ENCODE data around the gene TREM2.
"Not testable (repeated sequence)": the region's sequence is repeated elsewhere in the genome, so short reads cannot be mapped to it uniquely, and the experiment has no call there.

TREM2 gene

DNA sequence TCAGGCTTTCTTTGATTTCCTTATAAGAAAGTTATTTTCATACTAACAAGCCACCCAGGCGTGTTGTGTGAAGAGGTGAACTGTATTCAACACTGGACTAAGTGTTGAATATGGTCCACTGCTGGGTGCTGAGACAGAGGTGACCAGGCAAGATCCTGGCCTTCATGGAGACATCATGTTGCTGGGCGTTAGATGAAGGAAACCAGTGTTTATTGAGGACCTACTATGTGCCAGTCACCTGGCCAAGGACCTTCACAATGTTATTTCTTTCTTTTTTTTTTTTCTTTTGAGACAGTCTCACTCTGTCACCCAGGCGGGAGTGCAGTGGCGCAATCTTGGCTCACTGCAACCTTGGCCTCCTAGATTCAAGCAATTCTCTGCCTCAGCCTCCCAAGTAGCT is 6.9 kb downstream of the TREM2 start:
- DNase-seq (ENCODE audit: low read depth in 1 of 2, low spot score in 1 of 2), result no peak

- DNase-seq (ENCODE audit: low read depth in 1 of 2, low spot score in 1 of 2), result no peak
Measured at GRCh38 chr6:41155132-41155805, 7.6 kb downstream of the TREM2 start.

GRCh38 chr6:41153992-41154625 is 8.8 kb downstream of the TREM2 start, which contains the start of gene TREML1:
TREML1 (minus strand) TSS chr6:41154347; CDS start chr6:41154288, 59 bp downstream.
- DNase-seq (ENCODE audit: low read depth in 1 of 2, low spot score in 1 of 2), result no peak

DNA sequence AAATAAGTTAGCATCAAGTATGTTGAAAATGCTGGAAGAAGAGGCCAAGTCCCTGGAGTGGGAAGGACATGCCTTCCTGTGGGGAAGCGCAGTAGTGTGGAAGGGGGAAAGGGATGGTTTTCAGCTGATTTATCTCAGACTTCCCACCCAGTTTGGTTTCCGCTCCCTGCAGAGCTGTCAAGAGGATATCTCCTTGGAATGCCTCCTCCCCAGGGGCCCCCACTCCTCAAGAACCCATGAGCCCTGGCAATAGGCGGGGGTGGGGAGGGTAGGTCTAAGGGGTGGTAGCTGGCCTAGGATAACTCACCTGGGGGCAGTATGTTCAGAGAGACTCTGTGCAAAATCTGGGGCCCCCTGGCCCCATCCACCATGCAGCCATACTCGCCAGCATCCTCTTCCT is 9.5 kb downstream of the TREM2 start:
- no peak for DNase-seq (ENCODE audit: low read depth in 1 of 2, low spot score in 1 of 2)

GRCh38 chr6:41150671-41151070 is 12.2 kb downstream of the TREM2 start:
- DNase-seq (ENCODE audit: low read depth in 1 of 2, low spot score in 1 of 2), result no peak

GRCh38 chr6:41147917-41148316 is 15.0 kb downstream of the TREM2 start:
- no peak for DNase-seq (ENCODE audit: low read depth in 1 of 2, low spot score in 1 of 2)

- no peak for DNase-seq (ENCODE audit: low read depth in 1 of 2, low spot score in 1 of 2)
Measured at GRCh38 chr6:41136911-41137310, 26.0 kb downstream of the TREM2 start.

DNA sequence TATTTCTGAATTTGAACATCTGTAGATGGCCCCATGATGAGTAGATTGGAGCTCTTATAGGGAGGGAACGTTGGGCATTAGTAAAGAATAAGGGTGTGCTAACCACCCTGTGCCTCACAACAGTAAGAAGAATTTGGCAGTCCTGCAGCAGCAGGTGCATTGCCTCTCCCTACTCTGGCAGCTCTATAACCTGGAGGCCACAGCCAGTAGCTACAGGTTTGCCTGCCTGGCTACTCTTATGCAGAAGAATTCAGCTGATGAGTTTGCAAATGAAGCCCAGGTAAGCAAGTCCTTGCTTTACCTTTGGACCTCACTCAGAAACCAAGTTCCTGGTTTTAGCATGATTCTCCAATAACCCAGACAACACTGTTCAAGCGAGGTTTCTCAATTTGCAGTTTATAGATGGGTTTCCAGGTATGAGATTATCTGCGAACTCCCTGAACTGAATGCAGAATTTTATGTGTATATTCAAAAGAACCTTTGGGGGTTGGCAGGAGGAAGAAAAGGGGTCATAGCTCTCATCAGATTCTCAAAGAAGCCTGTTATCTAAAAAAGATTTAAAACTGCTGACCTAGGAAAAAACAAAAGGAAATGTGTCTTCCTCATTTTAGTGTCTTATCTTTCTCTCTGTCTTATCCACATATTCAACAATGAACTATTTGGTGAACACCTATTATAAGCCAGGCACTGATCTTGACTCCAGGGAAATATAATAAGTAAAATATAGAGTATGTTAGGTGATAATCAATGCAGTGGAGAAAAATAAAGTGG is 27.7 kb downstream of the TREM2 start:
- no peak for DNase-seq (ENCODE audit: low read depth in 1 of 2, low spot score in 1 of 2)

DNA sequence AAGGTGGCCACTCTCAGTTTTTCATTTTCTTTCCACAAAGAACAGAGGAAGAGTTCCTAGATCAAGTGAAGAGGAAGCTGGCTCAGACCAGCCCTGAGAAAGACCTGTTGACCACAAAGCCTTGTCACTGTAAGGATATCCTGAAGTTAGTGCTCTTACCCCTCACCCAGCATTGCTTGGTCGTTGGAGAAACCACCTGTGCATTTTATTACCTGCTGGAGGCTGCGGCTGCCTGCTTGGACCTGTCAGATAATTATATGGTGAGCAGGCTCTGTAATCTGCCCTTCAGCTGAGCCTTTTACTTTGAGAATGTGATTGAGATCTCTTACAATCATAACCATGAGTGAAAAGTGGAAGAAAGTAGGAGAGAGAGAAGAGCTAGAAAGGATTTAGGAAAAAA is 30.7 kb downstream of the TREM2 start:
- no peak for DNase-seq (ENCODE audit: low read depth in 1 of 2, low spot score in 1 of 2)

DNA sequence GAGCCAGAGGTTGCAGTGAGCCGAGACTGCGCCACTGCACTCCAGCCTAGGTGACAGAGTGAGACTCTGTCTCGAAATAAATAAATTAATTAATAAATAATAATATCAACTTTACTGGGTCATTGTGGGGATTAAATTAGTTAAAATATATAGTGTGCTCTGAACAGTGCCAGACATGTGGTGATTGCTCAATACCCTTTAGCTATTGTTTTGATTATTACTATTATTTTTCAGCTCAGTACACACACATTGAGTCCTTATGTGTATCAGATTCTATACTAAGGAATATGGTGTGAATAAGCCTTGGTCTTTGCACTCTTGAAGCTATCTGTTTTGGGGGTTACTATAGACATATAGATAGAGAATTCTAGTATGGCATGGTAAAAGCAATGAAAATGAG is 37.6 kb downstream of the TREM2 start:
- no peak for DNase-seq (ENCODE audit: low read depth in 1 of 2, low spot score in 1 of 2)

- no peak for DNase-seq (ENCODE audit: low read depth in 1 of 2, low spot score in 1 of 2)
Measured at GRCh38 chr6:41122918-41123317, 40.0 kb downstream of the TREM2 start.

DNA sequence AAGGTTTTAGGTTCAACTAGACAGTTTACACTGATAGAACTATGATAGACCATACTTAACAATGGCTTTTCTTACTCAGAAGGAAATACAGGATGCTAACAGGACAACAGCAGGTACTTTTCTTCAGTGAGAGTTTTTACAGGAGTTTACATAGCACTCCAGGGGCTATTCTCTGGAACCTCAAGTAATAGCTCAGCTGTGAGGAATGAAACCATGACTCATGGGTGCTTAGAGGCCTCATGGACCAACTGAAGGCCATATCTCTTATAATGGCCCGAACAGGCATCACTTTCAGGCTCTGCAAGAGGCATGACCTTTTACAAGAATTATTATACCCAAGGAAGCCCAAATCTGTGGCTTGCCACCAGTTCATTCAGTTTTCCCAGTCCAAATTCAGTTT is 40.5 kb downstream of the TREM2 start:
- no peak for DNase-seq (ENCODE audit: low read depth in 1 of 2, low spot score in 1 of 2)

DNA sequence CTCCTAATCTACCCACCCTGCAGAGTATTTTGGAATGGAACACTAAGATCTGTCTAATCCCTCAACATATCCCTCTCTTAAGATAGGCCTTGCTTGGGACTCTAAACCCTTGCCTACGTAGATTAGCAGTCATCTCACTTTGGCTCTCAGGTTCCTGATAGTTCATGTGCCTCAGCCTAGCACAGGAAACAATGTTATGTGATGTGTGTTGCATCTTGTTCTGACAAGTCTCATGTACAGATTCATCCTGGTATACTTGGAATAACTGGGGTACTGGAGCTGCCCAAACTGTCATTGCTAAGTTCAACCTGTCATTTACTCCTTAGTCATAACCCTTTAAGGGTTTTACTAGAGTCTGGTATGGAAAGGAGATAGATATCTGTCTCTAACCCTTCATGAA is 42.9 kb downstream of the TREM2 start:
- DNase-seq (ENCODE audit: low read depth in 1 of 2, low spot score in 1 of 2), result no peak

DNA sequence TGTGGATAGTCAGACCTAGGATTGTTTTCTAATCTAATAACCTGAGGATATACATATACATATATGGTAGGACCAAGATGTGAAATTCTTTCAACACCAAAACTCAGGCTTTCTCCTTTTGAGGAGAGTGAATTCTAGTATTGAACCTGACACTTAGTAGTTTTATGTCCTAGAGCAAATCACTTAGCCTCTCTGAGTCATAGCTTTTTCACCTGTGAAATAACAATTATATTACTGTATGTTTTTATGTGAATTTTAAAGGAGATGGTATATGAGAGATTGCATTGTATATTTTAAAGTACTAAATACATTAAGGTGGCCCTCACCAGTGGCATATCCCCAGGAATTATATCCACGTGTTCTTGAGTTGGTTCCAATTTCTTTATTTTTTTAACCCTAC is 43.4 kb downstream of the TREM2 start:
- no peak for DNase-seq (ENCODE audit: low read depth in 1 of 2, low spot score in 1 of 2)

DNA sequence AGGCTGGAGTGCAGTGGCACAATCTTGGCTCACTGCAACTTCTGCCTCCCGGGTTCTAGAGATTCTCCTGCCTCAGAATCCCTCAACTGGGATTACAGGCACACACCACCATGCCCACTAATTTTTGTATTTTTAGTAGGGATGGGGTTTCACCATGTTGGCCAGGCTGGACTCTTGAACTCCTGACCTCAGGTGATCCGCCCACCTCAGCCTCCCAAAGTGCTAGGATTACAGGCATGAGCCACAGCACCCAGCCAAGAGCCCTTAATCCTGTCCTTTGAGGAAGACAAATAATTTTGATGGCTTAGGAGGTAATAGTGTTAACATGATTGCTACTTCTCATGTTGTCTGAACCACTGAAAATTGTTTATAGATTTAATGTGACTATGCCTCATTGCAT is 47.9 kb downstream of the TREM2 start:
- DNase-seq (ENCODE audit: low read depth in 1 of 2, low spot score in 1 of 2), result not testable (repeated sequence)

DNA sequence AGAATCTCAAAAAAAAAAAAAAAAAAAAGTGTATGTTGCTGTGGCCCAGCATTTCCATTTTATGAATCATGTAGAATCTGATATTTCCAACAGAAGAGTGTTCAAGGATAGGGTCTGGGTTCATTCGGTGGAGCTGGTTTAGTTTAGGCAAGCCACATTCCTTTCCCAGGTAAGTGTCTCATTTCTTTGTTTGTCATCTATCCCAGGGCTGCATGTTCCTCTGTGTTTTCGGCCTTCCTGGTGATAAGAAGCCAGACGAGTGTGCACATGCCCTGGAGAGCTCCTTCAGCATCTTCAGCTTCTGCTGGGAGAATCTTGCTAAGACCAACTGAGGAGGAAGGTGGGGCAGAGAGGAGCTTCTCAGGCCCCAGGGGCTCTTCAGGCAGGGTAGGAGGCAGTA is 51.9 kb downstream of the TREM2 start:
- no peak for DNase-seq (ENCODE audit: low read depth in 1 of 2, low spot score in 1 of 2)

Measured in stimulated activated CD4-positive, alpha-beta T cell treated with anti-CD3 and anti-CD28 coated beads, Interleukin-15, amount 100 ng/mL, for 1 hour (primary cell).